HG03097 (cell line): ENCODE data around the gene MYH15.
A peak's percentile ranks its signal among the peaks of the same experiment; 100 is the strongest.
"Not testable (repeated sequence)": the region's sequence is repeated elsewhere in the genome, so short reads cannot be mapped to it uniquely, and the experiment has no call there.

Experiments used
- ATAC-seq: cut with Tn5 transposase; IDR thresholded peaks from one replicate; pipeline ENCODE4 v1.9.1; 2021; ENCODE audit not compliant: unreplicated experiment, low FRiP score

MYH15 gene

DNA sequence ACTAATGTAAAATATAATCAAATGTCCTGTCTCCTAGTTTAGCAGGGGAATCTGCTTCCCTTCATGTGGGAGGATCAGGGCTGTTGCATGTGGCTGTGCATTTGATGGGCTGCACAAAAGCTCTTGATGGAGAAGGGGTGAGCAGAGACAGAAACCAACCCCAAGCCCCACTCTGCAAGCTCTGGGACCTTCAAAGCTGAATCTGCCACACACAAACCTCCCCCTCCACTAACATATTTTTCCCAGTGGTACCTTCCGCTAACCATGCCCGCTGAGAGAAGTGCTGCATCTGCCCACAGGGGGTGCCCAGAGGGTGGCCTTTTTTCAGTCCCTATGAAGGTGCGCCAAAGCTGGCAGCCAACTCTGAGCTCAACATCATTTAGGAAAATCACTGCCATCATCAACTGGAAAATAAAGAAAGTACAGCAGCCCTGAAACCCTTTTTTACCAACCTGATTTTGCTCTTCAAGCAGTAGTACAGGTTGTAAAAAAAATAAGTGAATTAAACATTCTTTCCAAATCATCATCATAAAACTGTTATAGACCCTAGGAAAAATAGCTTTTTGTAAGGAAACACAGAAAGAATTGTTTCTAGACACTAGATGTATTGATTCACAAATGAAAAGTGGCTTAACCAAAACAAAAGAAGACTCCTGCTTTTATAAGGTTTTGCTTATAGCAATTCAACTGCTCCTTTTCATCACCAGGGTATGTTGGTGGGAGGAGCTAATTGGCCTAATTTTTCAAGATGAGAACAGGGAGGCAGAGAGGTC is 117.1 kb downstream of the MYH15 start:
- ATAC-seq, result no peak

DNA sequence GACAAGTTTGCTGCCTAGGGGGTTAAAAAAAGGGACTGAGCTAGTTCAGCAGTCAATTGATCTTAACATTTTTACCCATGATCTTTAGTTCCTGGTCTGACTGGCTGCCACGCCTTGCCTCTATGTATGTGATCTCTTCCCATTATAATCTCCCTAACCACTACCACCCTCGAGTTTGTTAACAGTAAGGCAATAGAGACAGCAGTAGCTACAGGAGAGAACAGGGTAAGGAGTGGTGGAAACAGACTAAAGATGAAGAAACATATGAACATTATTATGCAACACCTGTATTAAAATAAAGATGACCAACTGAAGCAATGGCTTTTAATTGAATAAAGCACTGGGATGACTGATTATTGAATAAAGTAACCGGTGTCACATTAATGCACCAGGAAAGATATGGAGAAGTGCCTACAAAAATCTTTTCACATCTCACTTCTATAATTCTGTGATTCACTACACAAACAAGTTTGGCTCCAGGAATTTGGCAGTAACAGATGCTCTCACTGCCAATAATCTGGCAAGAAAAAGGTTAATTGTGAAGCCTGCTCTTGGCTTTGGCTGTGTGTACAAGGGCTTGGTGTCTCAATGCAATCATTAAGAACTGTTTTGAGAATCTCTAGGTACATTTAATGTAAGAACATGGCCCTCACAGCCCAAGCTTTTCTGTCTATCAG is 118.3 kb downstream of the MYH15 start:
- ATAC-seq, result no peak

DNA sequence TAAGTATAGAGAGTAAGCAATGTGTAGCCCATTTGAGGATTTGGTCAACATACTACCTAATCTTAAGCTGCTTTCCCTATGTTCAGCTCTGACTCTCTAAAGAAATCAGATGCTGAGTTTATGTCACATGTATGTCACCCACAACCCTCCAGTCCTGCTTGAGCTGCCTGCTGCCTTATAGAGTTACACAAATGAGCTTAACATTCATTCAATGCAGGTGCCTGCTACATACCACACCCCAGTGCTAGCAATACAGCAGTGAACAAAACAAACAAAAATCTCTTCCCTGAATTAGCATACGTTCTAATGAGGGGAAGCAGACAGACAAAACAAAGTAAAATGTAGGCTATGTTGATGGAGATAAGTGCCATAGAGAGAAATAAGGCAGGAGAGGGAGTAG is 121.0 kb downstream of the MYH15 start:
- ATAC-seq, result no peak

GRCh38 chr3:108388136-108389132 is 122.0 kb downstream of the MYH15 start:
- ATAC-seq, result peak; percentile 68

DNA sequence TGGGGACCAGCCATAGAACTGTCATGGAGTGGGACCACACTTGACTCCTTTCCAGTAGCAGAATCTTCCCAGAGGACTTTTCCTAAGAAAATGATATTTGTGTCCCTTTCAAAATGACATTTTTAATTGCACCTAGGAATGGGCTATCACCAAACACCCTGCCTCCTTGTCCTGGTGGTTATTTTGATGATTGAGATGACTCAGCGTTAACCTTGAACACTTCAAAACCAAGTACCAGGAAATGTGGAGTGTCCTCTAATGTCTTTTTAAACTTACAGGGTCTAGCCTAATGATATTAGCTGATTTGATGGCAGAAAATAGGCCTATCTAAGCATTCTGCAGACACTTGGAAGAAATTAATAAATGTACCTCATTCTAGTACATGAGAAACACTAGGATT is 123.3 kb downstream of the MYH15 start:
- no peak for ATAC-seq

- ATAC-seq, result no peak
These were observed 127.1 kb downstream of the MYH15 start for GRCh38 chr3:108383306-108383705.

GRCh38 chr3:108381529-108382140 is 128.8 kb downstream of the MYH15 start:
- no peak for ATAC-seq

DNA sequence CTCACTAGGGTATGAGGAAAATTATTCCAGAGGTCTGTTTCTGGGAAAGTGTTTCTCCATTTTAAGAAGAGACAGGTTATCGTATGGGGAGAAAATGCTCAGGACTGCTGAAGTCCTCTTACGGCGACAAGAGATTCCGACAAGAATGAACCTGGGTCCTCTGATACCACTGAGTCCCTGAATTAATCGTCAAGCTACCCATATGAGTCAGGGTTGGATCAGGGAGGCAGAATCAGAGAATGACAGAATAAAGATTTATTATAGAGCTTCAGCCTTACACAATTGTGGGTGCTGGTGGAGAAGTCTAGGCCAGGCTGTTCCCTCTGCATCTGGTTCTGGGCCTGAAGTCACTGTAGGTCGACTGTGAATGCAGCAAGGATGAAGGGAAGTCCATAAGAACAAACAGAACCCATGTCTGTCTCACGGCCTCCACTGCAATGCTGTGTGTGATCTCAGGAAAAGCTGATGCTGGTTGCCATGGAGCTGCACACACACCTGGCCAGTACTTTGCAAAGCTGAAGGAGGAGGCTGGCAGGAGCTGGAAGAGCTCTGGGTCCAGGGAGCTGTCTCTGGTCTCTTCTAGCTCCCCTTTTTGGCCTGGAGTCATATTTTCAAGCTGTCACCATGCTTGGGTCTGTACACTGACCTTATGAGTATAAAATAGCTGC is 130.1 kb downstream of the MYH15 start:
- ATAC-seq, result no peak

- ATAC-seq, result not testable (repeated sequence)
These were observed 131.4 kb downstream of the MYH15 start for GRCh38 chr3:108378952-108379342.

GRCh38 chr3:108378153-108378951 is 132.0 kb downstream of the MYH15 start:
- no peak for ATAC-seq

GRCh38 chr3:108377384-108377783 is 133.0 kb downstream of the MYH15 start:
- ATAC-seq, result no peak

GRCh38 chr3:108376026-108376425 is 134.4 kb downstream of the MYH15 start:
- ATAC-seq, result no peak

GRCh38 chr3:108359011-108359410 is 151.4 kb downstream of the MYH15 start:
- ATAC-seq, result no peak

GRCh38 chr3:108357042-108357441 is 153.4 kb downstream of the MYH15 start:
- ATAC-seq, result no peak

GRCh38 chr3:108354562-108354961 is 155.8 kb downstream of the MYH15 start:
- ATAC-seq, result no peak

DNA sequence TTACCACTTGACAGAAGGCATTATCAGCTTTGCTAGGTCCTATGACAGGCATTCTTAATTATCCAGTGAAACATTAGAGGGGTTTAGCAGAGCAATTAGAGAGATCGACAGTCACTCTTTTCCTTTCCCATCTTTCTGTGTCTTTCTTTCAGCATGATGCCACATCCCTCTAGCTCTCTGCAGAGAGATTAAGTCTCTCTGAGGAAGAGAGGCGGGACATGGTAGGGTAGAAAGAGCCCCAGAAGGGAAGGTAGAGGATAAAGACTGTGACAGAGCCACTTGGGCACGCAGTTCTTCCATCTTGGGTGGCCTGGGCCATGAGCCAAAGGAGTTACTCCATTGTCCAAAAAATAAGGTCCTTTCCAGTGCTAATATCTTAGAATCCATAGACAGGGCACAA is 158.2 kb downstream of the MYH15 start:
- ATAC-seq, result no peak

- no peak for ATAC-seq
These were observed 163.8 kb downstream of the MYH15 start for GRCh38 chr3:108346301-108347227.

DNA sequence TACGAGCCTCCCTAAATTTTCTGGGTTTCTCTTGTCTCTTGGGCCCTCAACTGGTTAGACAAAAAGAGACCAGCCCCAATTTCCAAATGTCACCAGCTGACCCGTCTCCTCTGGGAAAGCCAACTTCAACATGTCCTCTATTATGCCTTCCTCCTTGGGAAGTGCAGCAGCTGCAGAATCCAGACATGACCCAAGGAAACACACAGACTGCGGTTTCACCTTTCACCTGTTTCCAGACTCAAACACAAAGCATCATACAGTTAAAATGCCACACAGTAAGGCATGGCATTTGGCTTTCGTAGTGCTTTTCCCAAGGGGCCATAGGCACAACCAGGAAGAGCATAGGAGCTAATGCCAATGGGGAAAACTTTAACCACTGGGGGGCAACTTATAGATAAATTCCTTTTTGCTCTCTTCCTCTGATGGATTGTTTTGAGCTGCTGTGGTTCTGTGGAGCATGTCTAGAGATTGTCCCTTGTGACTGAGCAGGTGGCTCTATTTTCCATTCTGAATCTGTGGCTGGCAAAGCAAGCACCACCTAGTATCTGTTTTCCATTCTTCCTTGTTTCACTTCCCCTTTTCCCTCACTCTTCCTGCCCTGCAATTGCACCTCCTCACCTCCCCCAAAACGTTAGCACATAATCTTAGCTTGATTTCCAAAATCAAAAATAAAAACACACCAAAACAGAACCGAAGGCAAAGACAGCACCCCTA is 164.7 kb downstream of the MYH15 start:
- no peak for ATAC-seq
